BE2C (cell line): ENCODE results near the gene COMP.
"Not testable (repeated sequence)": the region's sequence is repeated elsewhere in the genome, so short reads cannot be mapped to it uniquely, and the experiment has no call there.

Experiments
- DNase-seq: peaks from one replicate; pipeline ENCODE4 v3.0.0-alpha.2; 2020
- H3K27me3 ChIP-seq: fragments of 250-450 bp; sonication (Bioruptor Pico); 2 replicates; pipeline ENCODE4 v1.5.1; 2020; ENCODE audit warnings: mild to moderate bottlenecking
- H3K36me3 ChIP-seq: fragments of 250-450 bp; sonication (Bioruptor Pico); 2 replicates; pipeline ENCODE4 v1.5.1; 2020; ENCODE audit warnings: mild to moderate bottlenecking
- H3K4me1 ChIP-seq: fragments of 250-450 bp; sonication (Bioruptor Pico); 2 replicates; pipeline ENCODE4 v1.5.1; 2020
- H3K4me3 ChIP-seq: 2 replicates; pipeline ENCODE4 v1.5.1; 2011; ENCODE audit warnings: low read depth, low read length
- H3K9me3 ChIP-seq: fragments of 250-450 bp; sonication (Bioruptor Pico); 2 replicates; pipeline ENCODE4 v1.5.1; 2020
- CTCF ChIP-seq: IDR thresholded peaks from 2 replicates; pipeline ENCODE4 v1.5.1; 2012; ENCODE audit warnings: mild to moderate bottlenecking, low read depth, low read length

The COMP gene

GRCh38 chr19:18833141-18833476 is 42.0 kb upstream of the COMP start:
- H3K4me1 ChIP-seq: peaks cover 2% of the 10 kb centered on the region; the same call in 1 of the 2 replicates
- peaks cover 20% of the 10 kb centered on the region for H3K36me3 ChIP-seq
- TF ChIP-seq CTCF: no peak
- no peak for DNase-seq
- H3K27me3 ChIP-seq: no peaks in the 10 kb centered on the region
- H3K4me3 ChIP-seq: peak overlapping the region; percentile 91
- H3K9me3 ChIP-seq: no peaks in the 10 kb centered on the region

- no peaks in the 10 kb centered on the region for H3K9me3 ChIP-seq
- peak; percentile 38 for TF ChIP-seq CTCF
- H3K4me1 ChIP-seq: peaks cover 2% of the 10 kb centered on the region; the same call in 1 of the 2 replicates
- no peak for DNase-seq
- H3K27me3 ChIP-seq: no peaks in the 10 kb centered on the region
- peaks cover 17% of the 10 kb centered on the region for H3K36me3 ChIP-seq
- H3K4me3 ChIP-seq: peak overlapping the region; percentile 91
Observed at GRCh38 chr19:18832306-18833140, 41.4 kb upstream of the COMP start.

GRCh38 chr19:18831524-18832305 is 40.6 kb upstream of the COMP start, which contains the start of gene UPF1:
Gene UPF1, plus strand, starts transcription at chr19:18831959. Its CDS starts 251 bp downstream, at chr19:18832210.
- Histone ChIP-seq H3K27me3 (no peaks in the 10 kb centered on the region), H3K4me3 (peak within 1 kb of the TSS; percentile 91), H3K36me3 (peaks cover 17% of the 10 kb centered on the region), H3K9me3 (no peaks in the 10 kb centered on the region), H3K4me1 (peaks cover 2% of the 10 kb centered on the region; the same call in 1 of the 2 replicates)
- peak; percentile 98 for DNase-seq
- no peak for TF ChIP-seq CTCF

GRCh38 chr19:18830488-18830887 is 39.4 kb upstream of the COMP start:
- Histone ChIP-seq H3K4me1 (peaks cover 2% of the 10 kb centered on the region; the same call in 1 of the 2 replicates), H3K4me3 (no peak overlapping the region), H3K27me3 (no peaks in the 10 kb centered on the region), H3K36me3 (peaks cover 15% of the 10 kb centered on the region), H3K9me3 (no peaks in the 10 kb centered on the region)
- DNase-seq: no peak
- TF ChIP-seq CTCF: no peak

GRCh38 chr19:18828786-18829185 is 37.7 kb upstream of the COMP start:
- no peak for DNase-seq
- Histone ChIP-seq H3K4me3 (no peak overlapping the region), H3K4me1 (no peaks in the 10 kb centered on the region), H3K27me3 (no peaks in the 10 kb centered on the region), H3K36me3 (peaks cover 2% of the 10 kb centered on the region; the same call in 1 of the 2 replicates), H3K9me3 (no peaks in the 10 kb centered on the region)
- no peak for TF ChIP-seq CTCF

DNA sequence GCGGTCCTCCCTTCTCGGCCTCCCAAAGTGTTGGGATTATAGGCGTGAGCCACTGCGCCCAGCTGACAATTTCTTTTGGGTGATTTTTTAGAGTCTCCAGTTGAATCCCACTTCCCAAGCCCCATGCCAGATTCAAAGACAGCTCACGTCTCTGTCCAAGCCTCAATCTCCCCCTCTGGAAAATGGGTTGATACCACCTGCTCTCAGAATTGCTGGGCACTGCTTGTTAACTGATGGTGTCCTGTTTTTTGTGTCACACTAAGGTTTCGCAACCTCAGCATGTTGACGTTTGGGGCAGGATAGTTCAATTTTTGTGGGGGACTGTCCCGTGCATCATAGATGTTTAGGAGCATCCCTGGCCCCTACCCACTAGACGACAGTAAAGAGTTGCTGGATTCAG is 26.5 kb upstream of the COMP start:
- Histone ChIP-seq H3K27me3 (no peaks in the 10 kb centered on the region), H3K4me1 (no peaks in the 10 kb centered on the region), H3K4me3 (no peak overlapping the region), H3K9me3 (no peaks in the 10 kb centered on the region; the same call in 1 of the 2 replicates), H3K36me3 (no peaks in the 10 kb centered on the region)
- no peak for DNase-seq
- no peak for TF ChIP-seq CTCF

GRCh38 chr19:18816645-18817044 is 25.5 kb upstream of the COMP start:
- not testable (repeated sequence) for H3K4me3 ChIP-seq, H3K36me3 ChIP-seq, H3K9me3 ChIP-seq, H3K27me3 ChIP-seq, DNase-seq, H3K4me1 ChIP-seq
